ENCODE data around the gene G3BP2. TPM values are rescaled to one million over a fixed set of nuclear protein-coding genes. Genes with fewer than 3 reads are reported as not detected.

Gene G3BP2
- total and polyA plus RNA-seq, 2 of the 13 experiments (the other 11 are each of a cell fraction or from before 2014, with no cell fraction given), result 51.7 to 179 TPM

DNA sequence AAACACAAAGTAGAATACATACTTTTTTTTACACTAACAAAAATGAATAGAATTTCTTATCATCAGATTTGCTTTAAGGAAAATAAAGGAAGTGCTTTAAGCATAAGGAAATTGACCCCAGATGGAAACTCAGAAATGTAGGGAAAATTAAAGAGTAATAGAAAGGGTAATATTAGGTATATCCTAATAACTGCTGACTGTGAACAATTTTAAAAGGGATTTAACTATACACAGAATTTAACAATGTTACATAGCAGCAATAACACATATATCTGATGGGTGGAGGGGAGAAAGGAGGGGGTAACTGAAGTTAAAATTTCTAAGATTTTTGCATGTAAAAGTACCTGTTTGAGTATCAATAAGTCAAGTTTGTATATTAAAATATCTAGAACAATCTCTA lies 51.5 kb downstream of the G3BP2 start:
- no peak for ATAC-seq
- H4K20me1 ChIP-seq (ENCODE audit: insufficient read depth, low read length), result no peaks in the 10 kb centered on the region
- no peak overlapping the region for H2AFZ ChIP-seq (ENCODE audit: low read length)
- no peaks in the 10 kb centered on the region for H3K9me3 ChIP-seq (ENCODE audit: low read length)
- FAIRE-seq, result no peak
- no peak overlapping the region for H3K27ac ChIP-seq (ENCODE audit: extremely low read length, insufficient read depth, low read length)
- in situ Hi-C loops (cut with HindIII; ENCODE audit: extremely low pct_ligation_motif_present, low pct_unique_long_range_greater_than_20kb), result no loop called here
- BruUV-seq (replicated peaks), result no TSS peak
- no peak overlapping the region for H3K4me2 ChIP-seq (ENCODE audit: low read depth, low read length)
- peak; percentile 38 to 75; a peak in 3 of 4 replicates for TF ChIP-seq MAFK (conservative IDR thresholded peaks at IDR 0.05 in 1 of 2, IDR thresholded peaks at IDR 0.05 in 1 of 2; ENCODE audit: low read length in 2 of 2)
- no peak for TF ChIP-seq ZNF577 (CRISPR knock-in tag; IDR thresholded peaks at IDR 0.05; ENCODE audit: borderline replicate concordance, low read depth)
- TF ChIP-seq MAFF (IDR thresholded peaks at IDR 0.05; ENCODE audit: low read depth, low read length), result peak; percentile 45; the same call in 1 of the 2 replicates
- intact Hi-C loops (cut with micrococcal nuclease; ENCODE audit: unreplicated experiment), result no loop called here
- H3K4me1 ChIP-seq (ENCODE audit: insufficient read depth, low read length), result no peaks in the 10 kb centered on the region
- no peak for DNase-seq (ENCODE audit: low spot score)
- ChIA-PET POLR2A (no interaction called here), CTCF (ENCODE audit: low intra/inter-chr PET ratio, low total read pairs) (no interaction called here)
- H3K79me2 ChIP-seq (ENCODE audit: insufficient read depth, low read length), result no peaks in the 10 kb centered on the region
- no peak overlapping the region for H3K9ac ChIP-seq (ENCODE audit: insufficient read depth, low read depth, low read length)
- no peaks in the 10 kb centered on the region for H3K27me3 ChIP-seq (ENCODE audit: control insufficient read depth in 1 of 2, insufficient read depth in 2 of 2, low read length in 2 of 2)
- H3K36me3 ChIP-seq (replicated peaks in 1 of 2; ENCODE audit: control insufficient read depth in 1 of 2, insufficient read depth in 2 of 2, low read length in 2 of 2), result no peaks in the 10 kb centered on the region
- no peak overlapping the region for H3K4me3 ChIP-seq (replicated peaks in 1 of 3; ENCODE audit: insufficient read depth in 1 of 3, low read depth in 2 of 3, low read length in 3 of 3)

DNA sequence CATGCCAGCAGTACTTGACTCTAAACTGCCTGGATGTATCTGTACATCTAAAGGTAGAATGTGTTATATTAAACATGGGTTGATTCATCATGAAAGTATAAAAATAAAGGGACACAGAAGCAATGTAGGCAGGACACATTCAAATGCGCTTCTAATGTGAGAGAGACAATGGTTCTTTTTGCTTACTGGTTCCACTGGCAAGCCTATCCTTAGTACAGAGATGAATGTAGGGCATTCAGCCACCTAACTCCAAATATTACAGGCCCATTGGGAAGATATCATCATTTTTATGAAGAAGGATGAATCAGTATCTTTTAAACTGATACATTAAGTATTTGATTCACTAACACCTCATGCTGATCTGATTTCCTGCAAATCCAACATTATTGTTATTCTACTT lies 60.9 kb downstream of the G3BP2 start:
- Histone ChIP-seq H3K79me2 (ENCODE audit: insufficient read depth, low read length) (no peaks in the 10 kb centered on the region), H3K27ac (ENCODE audit: extremely low read length, insufficient read depth, low read length) (no peak overlapping the region), H3K4me3 (replicated peaks in 1 of 3; ENCODE audit: insufficient read depth in 1 of 3, low read depth in 2 of 3, low read length in 3 of 3) (no peak overlapping the region), H3K9me3 (ENCODE audit: low read length) (no peaks in the 10 kb centered on the region), H3K36me3 (replicated peaks in 1 of 2; ENCODE audit: control insufficient read depth in 1 of 2, insufficient read depth in 2 of 2, low read length in 2 of 2) (no peaks in the 10 kb centered on the region), H2AFZ (ENCODE audit: low read length) (no peak overlapping the region), H3K9ac (ENCODE audit: insufficient read depth, low read depth, low read length) (no peak overlapping the region), H3K27me3 (ENCODE audit: control insufficient read depth in 1 of 2, insufficient read depth in 2 of 2, low read length in 2 of 2) (no peaks in the 10 kb centered on the region), H3K4me2 (ENCODE audit: low read depth, low read length) (no peak overlapping the region), H4K20me1 (ENCODE audit: insufficient read depth, low read length) (no peaks in the 10 kb centered on the region), H3K4me1 (ENCODE audit: insufficient read depth, low read length) (no peaks in the 10 kb centered on the region)
- CTCF ChIA-PET (ENCODE audit: low intra/inter-chr PET ratio, low total read pairs), result no interaction called here
- in situ Hi-C loops (cut with HindIII; ENCODE audit: extremely low pct_ligation_motif_present, low pct_unique_long_range_greater_than_20kb) (no loop called here), intact Hi-C loops (cut with micrococcal nuclease; ENCODE audit: unreplicated experiment) (no loop called here)
- no TSS peak for BruUV-seq (replicated peaks)
- DNase-seq (ENCODE audit: low spot score) (no peak), ATAC-seq (no peak), FAIRE-seq (no peak)
- POLR2A ChIA-PET, result no interaction called here
- 46% methylated on average over 1 of the region's 1 CpG for WGBS (ENCODE audit: low lambda C conversion rate)
- TF ChIP-seq SOX5 (CRISPR knock-in tag; IDR thresholded peaks at IDR 0.05; ENCODE audit: borderline replicate concordance) (no peak), ZNF274 (CRISPR knock-in tag; IDR thresholded peaks at IDR 0.05) (no peak), ZNF121 (CRISPR knock-in tag; IDR thresholded peaks at IDR 0.05) (no peak), ZNF350 (CRISPR knock-in tag; IDR thresholded peaks at IDR 0.05; ENCODE audit: borderline replicate concordance, low read depth) (no peak), ZKSCAN1 (IDR thresholded peaks at IDR 0.05; ENCODE audit: low read length) (no peak), SCMH1 (CRISPR knock-in tag; IDR thresholded peaks at IDR 0.05; ENCODE audit: borderline replicate concordance) (no peak), ZNF616 (CRISPR knock-in tag; IDR thresholded peaks at IDR 0.05; ENCODE audit: low read depth) (no peak), ZFP36L2 (CRISPR knock-in tag; IDR thresholded peaks at IDR 0.05) (no peak), BRCA1 (CRISPR knock-in tag; IDR thresholded peaks at IDR 0.05) (no peak), ARNTL (CRISPR knock-in tag; IDR thresholded peaks at IDR 0.05) (no peak), ZBTB42 (CRISPR knock-in tag; IDR thresholded peaks at IDR 0.05) (no peak), NFE2 (CRISPR knock-in tag; IDR thresholded peaks at IDR 0.05) (no peak)
- TF ChIP-seq, protein P1, sequence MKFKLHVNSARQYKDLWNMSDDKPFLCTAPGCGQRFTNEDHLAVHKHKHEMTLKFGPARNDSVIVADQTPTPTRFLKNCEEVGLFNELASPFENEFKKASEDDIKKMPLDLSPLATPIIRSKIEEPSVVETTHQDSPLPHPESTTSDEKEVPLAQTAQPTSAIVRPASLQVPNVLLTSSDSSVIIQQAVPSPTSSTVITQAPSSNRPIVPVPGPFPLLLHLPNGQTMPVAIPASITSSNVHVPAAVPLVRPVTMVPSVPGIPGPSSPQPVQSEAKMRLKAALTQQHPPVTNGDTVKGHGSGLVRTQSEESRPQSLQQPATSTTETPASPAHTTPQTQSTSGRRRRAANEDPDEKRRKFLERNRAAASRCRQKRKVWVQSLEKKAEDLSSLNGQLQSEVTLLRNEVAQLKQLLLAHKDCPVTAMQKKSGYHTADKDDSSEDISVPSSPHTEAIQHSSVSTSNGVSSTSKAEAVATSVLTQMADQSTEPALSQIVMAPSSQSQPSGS (CRISPR knock-in tag; IDR thresholded peaks at IDR 0.05), result no peak

Data from HepG2 (cell line).